ENCODE results near the gene AUTS2. TPM values are rescaled to one million over a fixed set of nuclear protein-coding genes. Genes with fewer than 3 reads are reported as not detected.

AUTS2 gene
- total RNA-seq, 1 donor from 2014 or later: 53.0 TPM

DNA sequence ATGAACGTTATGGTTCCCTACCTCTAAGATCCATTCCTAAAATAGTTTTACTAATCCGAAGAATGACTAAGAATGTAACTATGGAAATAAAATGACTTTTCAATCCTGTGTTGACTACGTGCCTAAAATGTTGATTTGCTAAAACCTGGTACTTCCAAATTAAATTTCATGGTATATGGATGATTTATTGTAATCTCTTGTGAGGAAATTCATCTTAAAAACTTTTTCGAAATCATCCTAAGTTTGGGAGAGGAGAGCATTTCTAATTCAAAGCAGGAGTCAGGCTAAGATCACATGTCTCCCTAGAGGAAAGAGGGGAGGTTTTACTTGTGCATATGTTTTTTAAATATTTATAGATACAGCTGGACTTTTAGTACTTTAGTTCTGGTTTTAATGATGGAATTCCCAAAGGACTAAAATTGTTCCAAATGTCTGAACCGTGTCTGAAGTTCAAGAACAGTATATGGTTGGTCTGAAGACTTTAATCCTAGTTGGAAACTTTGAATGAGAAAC lies 483.9 kb downstream of the AUTS2 start:
- Histone ChIP-seq H3K4me3 (no peak overlapping the region), H3K4me1 (no peaks in the 10 kb centered on the region), H3K9me3 (no peaks in the 10 kb centered on the region), H3K36me3 (no peaks in the 10 kb centered on the region), H3K27ac (no peak overlapping the region), H3K27me3 (no peaks in the 10 kb centered on the region)
- intact Hi-C loops (cut with DNase I): no loop called here
- no peak for DNase-seq (ENCODE audit: extremely low spot score in 2 of 2)
- TF ChIP-seq, protein P1, sequence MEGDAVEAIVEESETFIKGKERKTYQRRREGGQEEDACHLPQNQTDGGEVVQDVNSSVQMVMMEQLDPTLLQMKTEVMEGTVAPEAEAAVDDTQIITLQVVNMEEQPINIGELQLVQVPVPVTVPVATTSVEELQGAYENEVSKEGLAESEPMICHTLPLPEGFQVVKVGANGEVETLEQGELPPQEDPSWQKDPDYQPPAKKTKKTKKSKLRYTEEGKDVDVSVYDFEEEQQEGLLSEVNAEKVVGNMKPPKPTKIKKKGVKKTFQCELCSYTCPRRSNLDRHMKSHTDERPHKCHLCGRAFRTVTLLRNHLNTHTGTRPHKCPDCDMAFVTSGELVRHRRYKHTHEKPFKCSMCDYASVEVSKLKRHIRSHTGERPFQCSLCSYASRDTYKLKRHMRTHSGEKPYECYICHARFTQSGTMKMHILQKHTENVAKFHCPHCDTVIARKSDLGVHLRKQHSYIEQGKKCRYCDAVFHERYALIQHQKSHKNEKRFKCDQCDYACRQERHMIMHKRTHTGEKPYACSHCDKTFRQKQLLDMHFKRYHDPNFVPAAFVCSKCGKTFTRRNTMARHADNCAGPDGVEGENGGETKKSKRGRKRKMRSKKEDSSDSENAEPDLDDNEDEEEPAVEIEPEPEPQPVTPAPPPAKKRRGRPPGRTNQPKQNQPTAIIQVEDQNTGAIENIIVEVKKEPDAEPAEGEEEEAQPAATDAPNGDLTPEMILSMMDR (IDR thresholded peaks at IDR 0.05): no peak
- TF ChIP-seq POLR2AphosphoS5 (IDR thresholded peaks at IDR 0.05; ENCODE audit: insufficient read depth in 1 of 2, low read depth in 1 of 2) (no peak), POLR2A (IDR thresholded peaks at IDR 0.05) (no peak)

DNA sequence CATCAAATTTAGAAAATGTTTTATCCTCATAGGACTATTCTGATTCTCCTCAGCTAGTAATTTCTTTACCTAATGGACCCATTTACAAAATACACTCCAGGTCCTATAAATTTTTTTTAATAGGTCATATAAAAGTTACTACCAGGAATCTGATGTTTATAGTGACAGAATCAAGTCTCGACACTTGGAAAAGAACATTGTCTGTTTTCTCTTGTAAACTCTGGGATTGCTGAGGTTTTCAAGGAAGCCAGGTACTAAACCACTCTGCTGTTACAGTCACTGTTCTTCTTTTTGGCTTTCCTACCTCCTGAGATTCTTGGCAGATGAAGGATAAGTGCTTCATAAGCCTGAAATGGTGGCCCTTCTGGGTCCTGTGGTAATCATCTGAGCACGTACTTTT lies 493.1 kb downstream of the AUTS2 start:
- H3K27me3 ChIP-seq: no peaks in the 10 kb centered on the region
- H3K4me1 ChIP-seq: peaks cover 15% of the 10 kb centered on the region
- no peaks in the 10 kb centered on the region for H3K36me3 ChIP-seq
- TF ChIP-seq POLR2A (IDR thresholded peaks at IDR 0.05): no peak
- TF ChIP-seq, protein P1 (IDR thresholded peaks at IDR 0.05): no peak
- TF ChIP-seq POLR2AphosphoS5 (IDR thresholded peaks at IDR 0.05; ENCODE audit: insufficient read depth in 1 of 2, low read depth in 1 of 2): no peak
- H3K9me3 ChIP-seq: no peaks in the 10 kb centered on the region
- no peak for DNase-seq (ENCODE audit: extremely low spot score in 2 of 2)
- intact Hi-C loops (cut with DNase I): no loop called here
- no peak overlapping the region for H3K4me3 ChIP-seq
- no peak overlapping the region for H3K27ac ChIP-seq

DNA sequence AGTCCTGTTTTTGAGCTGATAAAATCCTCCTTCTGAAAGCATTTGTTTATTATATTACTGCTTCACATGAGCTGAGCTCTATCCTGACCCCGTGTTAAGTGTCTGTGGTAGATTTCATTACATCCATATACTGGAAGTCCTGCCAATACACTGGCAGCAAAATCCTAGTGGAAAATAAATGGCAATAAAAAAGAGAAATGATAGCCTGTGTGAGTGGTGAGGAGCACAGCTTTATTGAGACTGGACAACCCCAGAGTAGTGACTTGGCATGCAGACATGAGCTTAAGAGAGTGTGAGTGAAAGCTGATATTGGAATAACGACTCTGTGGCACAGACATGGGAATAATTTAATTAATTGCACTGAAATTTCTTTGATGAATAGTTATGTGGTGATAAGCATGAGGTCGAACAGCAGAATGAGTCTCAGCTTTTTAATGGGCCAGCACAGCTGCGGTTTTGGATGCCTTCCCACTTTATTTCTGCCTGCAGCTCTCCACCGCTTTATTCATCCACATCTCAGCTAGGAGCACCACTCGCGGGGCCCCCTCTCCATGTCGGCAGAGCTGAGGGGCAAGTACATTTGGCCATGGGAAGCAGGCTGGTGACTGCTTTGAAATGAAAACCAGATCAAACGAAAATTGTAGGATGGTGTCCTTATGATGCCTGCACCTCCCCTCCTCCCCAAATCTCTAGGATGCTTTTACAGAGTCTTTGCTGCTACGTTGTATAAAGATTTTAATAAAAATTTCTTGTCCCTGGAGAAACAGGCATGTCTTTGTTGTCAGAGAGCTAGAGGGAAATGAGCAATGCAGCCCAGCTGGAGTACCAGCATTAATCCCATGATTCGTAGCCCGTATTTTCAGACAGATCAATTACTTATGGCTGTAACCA lies 494.3 kb downstream of the AUTS2 start:
- DNase-seq (ENCODE audit: extremely low spot score in 2 of 2): no peak
- no peak overlapping the region for H3K4me3 ChIP-seq
- H3K4me1 ChIP-seq: peaks cover 15% of the 10 kb centered on the region
- H3K9me3 ChIP-seq: no peaks in the 10 kb centered on the region
- no peak overlapping the region for H3K27ac ChIP-seq
- TF ChIP-seq, protein P1 (IDR thresholded peaks at IDR 0.05): no peak
- TF ChIP-seq POLR2AphosphoS5 (IDR thresholded peaks at IDR 0.05; ENCODE audit: insufficient read depth in 1 of 2, low read depth in 1 of 2) (no peak), POLR2A (IDR thresholded peaks at IDR 0.05) (no peak)
- no peaks in the 10 kb centered on the region for H3K36me3 ChIP-seq
- intact Hi-C loops (cut with DNase I): no loop called here
- H3K27me3 ChIP-seq: no peaks in the 10 kb centered on the region

DNA sequence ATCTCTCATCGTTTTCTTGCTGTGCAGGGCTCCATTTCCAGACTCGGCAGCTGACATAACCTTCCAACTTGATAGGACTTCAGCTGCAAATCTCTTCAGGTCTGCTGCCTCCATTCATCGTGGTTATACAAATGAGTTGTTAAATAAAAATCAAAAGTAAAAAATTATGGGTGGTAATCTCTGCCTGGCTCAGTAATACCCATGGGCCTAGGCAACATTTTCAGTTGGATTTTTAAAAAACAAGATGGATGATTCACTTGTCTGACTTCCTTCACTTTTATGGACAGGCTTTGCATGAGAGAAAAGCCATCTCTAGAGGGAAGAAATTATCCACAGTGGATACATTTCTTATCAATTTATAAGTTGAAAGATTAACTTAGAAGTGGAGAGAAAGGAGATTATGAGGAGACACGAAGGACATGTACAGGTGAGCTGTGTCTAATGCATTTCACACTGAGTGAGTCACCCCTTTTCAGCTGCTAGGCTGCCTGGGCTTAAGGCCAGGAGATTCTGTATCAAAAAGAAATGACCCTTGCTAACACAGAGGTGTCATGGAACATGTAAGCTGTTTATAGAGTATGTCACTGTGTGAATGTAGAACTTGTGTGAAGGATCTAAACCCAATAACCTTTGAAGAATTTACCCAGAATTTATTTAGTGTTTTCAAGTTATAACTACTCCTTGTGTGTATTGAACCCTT lies 495.1 kb downstream of the AUTS2 start:
- Histone ChIP-seq H3K27me3 (no peaks in the 10 kb centered on the region), H3K36me3 (no peaks in the 10 kb centered on the region), H3K4me1 (peaks cover 20% of the 10 kb centered on the region), H3K9me3 (no peaks in the 10 kb centered on the region), H3K27ac (no peak overlapping the region), H3K4me3 (no peak overlapping the region)
- intact Hi-C loops (cut with DNase I): no loop called here
- TF ChIP-seq POLR2A (IDR thresholded peaks at IDR 0.05) (no peak), POLR2AphosphoS5 (IDR thresholded peaks at IDR 0.05; ENCODE audit: insufficient read depth in 1 of 2, low read depth in 1 of 2) (no peak)
- TF ChIP-seq, protein P1 (IDR thresholded peaks at IDR 0.05): no peak
- DNase-seq (ENCODE audit: extremely low spot score in 2 of 2): no peak

Measured in vagina (tissue), 2 donors.